Stimulated activated CD4-positive, alpha-beta T cell treated with anti-CD3 and anti-CD28 coated beads, Interleukin-15, amount 100 ng/mL, for 1 hour (primary cell): Measurements from ENCODE around the gene FAM3B.

Experiments
- DNase-seq, 2 donors: peaks; one replicate each; pipeline ENCODE4 v3.0.0-alpha.2; 2020; ENCODE audit warnings: low read depth in 1 of 2, low spot score in 1 of 2

Gene FAM3B

GRCh38 chr21:41367945-41368734 lies 51.5 kb downstream of the FAM3B start:
- no peak for DNase-seq

GRCh38 chr21:41368735-41369104 lies 52.1 kb downstream of the FAM3B start:
- no peak for DNase-seq

GRCh38 chr21:41369105-41369919 lies 52.7 kb downstream of the FAM3B start:
- DNase-seq = peak in 1 of 2 donors; percentile 15

- no peak for DNase-seq
These were observed 53.6 kb downstream of the FAM3B start for GRCh38 chr21:41369920-41370839.

GRCh38 chr21:41370840-41371684 lies 54.5 kb downstream of the FAM3B start:
- no peak for DNase-seq

GRCh38 chr21:41371685-41372030 lies 55.1 kb downstream of the FAM3B start:
- no peak for DNase-seq

GRCh38 chr21:41373253-41373652 lies 56.7 kb downstream of the FAM3B start:
- DNase-seq = no peak

- DNase-seq = no peak
These were observed 57.2 kb downstream of the FAM3B start for GRCh38 chr21:41373763-41374162.

GRCh38 chr21:41374177-41374712 lies 57.6 kb downstream of the FAM3B start:
- DNase-seq = no peak

GRCh38 chr21:41374867-41375533 lies 58.4 kb downstream of the FAM3B start:
- no peak for DNase-seq

- DNase-seq = no peak
These were observed 59.3 kb downstream of the FAM3B start for GRCh38 chr21:41375875-41376274.

GRCh38 chr21:41377715-41378114 lies 61.1 kb downstream of the FAM3B start:
- no peak for DNase-seq

GRCh38 chr21:41378849-41379248 lies 62.2 kb downstream of the FAM3B start:
- no peak for DNase-seq

GRCh38 chr21:41379901-41380300 lies 63.3 kb downstream of the FAM3B start:
- DNase-seq = no peak

- DNase-seq = no peak
These were observed 65.1 kb downstream of the FAM3B start for GRCh38 chr21:41381731-41382130.

- no peak for DNase-seq
These were observed 70.6 kb downstream of the FAM3B start for GRCh38 chr21:41387042-41387819.

- DNase-seq = no peak
These were observed 71.2 kb downstream of the FAM3B start for GRCh38 chr21:41387824-41388223.

GRCh38 chr21:41388259-41388658 lies 71.7 kb downstream of the FAM3B start:
- DNase-seq = no peak

- no peak for DNase-seq
These were observed 73.5 kb downstream of the FAM3B start for GRCh38 chr21:41390043-41390639.
